Ovary (tissue), 3 donors: Measurements from ENCODE around the gene HPCA.

Source experiments
- CTCF ChIP-seq, 3 donors: fragments of 450-650 bp in 2 of 3; fragments of 200-600 bp in 1 of 3; IDR thresholded peaks; one replicate each; pipeline versions ENCODE4 v1.5.1 to v1.8.0; 2016 to 2022; ENCODE audit warnings: antibody characterized with exemption in 3 of 3, mild to moderate bottlenecking in 1 of 3
- EP300 ChIP-seq: sonication (generic); formaldehyde crosslinking; IDR thresholded peaks from one replicate; pipeline ENCODE4 v1.6.1; 2017; ENCODE audit warnings: antibody characterized with exemption
- POLR2A ChIP-seq: fragments of 450-650 bp; IDR thresholded peaks from one replicate; pipeline ENCODE4 v1.6.1; 2017; ENCODE audit warnings: antibody characterized with exemption, mild to moderate bottlenecking, moderate library complexity
- donor health status: DM: no; HTN: no; CAD: no.

- TF ChIP-seq CTCF (IDR thresholded peaks at IDR 0.05): no peak
- TF ChIP-seq EP300: no peak
- no peak for TF ChIP-seq POLR2A
Observed at GRCh38 chr1:32902535-32902920, 16.2 kb downstream of the HPCA start.
